CD14-positive monocyte (primary cell): ENCODE results near the gene RPS23. TPM values are rescaled to one million over a fixed set of nuclear protein-coding genes. Genes with fewer than 3 reads are reported as not detected.

Experiments
- DNase-seq, 3 donors: peaks; one replicate each; pipeline ENCODE4 v3.0.0-alpha.2; 2011 to 2022
- H2AFZ ChIP-seq: 2 replicates; pipeline ENCODE4 v1.6.0; 2012; ENCODE audit warnings: mild to moderate bottlenecking, low read depth, low read length, inconsistent platforms; ENCODE audit not compliant: insufficient read depth, poor library complexity, severe bottlenecking
- H3K27ac ChIP-seq, 2 donors: 1 replicate in 1 of 2; 2 replicates in 1 of 2; pipeline ENCODE4 v1.5.1; 2012 to 2013; ENCODE audit warnings: low read length in 2 of 2, control low read depth in 1 of 2, inconsistent platforms in 1 of 2, low read depth in 1 of 2, mild to moderate bottlenecking in 1 of 2
- H3K27me3 ChIP-seq, 2 donors: one replicate each; pipeline versions ENCODE4 v1.6.0 to v1.6.1; 2011 to 2013; ENCODE audit warnings: low read length in 2 of 2; ENCODE audit not compliant: control insufficient read depth in 2 of 2, insufficient read depth in 2 of 2
- H3K36me3 ChIP-seq, 2 donors: replicated peaks in 1 of 2; 1 replicate in 1 of 2; 2 replicates in 1 of 2; pipeline versions ENCODE4 v1.5.1 to v1.6.1; 2012 to 2013; ENCODE audit warnings: low read length in 2 of 2, control low read depth in 1 of 2, inconsistent platforms in 1 of 2, mild to moderate bottlenecking in 1 of 2; ENCODE audit not compliant: insufficient read depth in 2 of 2, control insufficient read depth in 1 of 2
- H3K4me1 ChIP-seq, 2 donors: 1 replicate in 1 of 2; 2 replicates in 1 of 2; pipeline versions ENCODE4 v1.5.1 to v1.6.1; 2012 to 2013; ENCODE audit warnings: low read length in 2 of 2, control low read depth in 1 of 2, inconsistent platforms in 1 of 2, mild to moderate bottlenecking in 1 of 2, moderate library complexity in 1 of 2; ENCODE audit not compliant: insufficient read depth in 2 of 2, control insufficient read depth in 1 of 2
- H3K4me2 ChIP-seq: replicated peaks from 2 replicates; pipeline ENCODE3; 2012; ENCODE audit warnings: low read length, moderate library complexity, mild to moderate bottlenecking; ENCODE audit not compliant: poor library complexity, severe bottlenecking; ENCODE audit errors: extremely low read depth
- H3K4me3 ChIP-seq, 3 experiments: fragments of 200-600 bp in 1 of 3; sonication (generic) in 1 of 3; replicated peaks in 1 of 3; 1 replicate in 2 of 3; 2 replicates in 1 of 3; pipeline ENCODE4 v1.5.1; 2011 to 2013; ENCODE audit warnings: low read length in 3 of 3, mild to moderate bottlenecking in 3 of 3, control low read depth in 2 of 3, low read depth in 2 of 3, inconsistent platforms in 1 of 3, moderate library complexity in 1 of 3
- H3K79me2 ChIP-seq: 2 replicates; pipeline ENCODE4 v1.6.0; 2012; ENCODE audit warnings: mild to moderate bottlenecking, control low read depth, inconsistent platforms, low read length, moderate library complexity; ENCODE audit not compliant: insufficient read depth
- H3K9ac ChIP-seq: 2 replicates; pipeline ENCODE4 v1.6.0; 2017; ENCODE audit warnings: low read length, mild to moderate bottlenecking; ENCODE audit not compliant: insufficient read depth, poor library complexity, severe bottlenecking
- H3K9me3 ChIP-seq, 2 donors: replicated peaks in 1 of 2; 1 replicate in 1 of 2; 2 replicates in 1 of 2; pipeline versions ENCODE4 v1.5.1 to v1.6.1; 2012 to 2013; ENCODE audit warnings: low read length in 2 of 2, control low read depth in 1 of 2; ENCODE audit not compliant: control insufficient read depth in 1 of 2, insufficient read depth in 1 of 2
- H4K20me1 ChIP-seq: 2 replicates; pipeline ENCODE4 v1.6.0; 2012; ENCODE audit warnings: mild to moderate bottlenecking, low read length, control low read depth, moderate library complexity; ENCODE audit not compliant: insufficient read depth
- H3K27ac Mint-ChIP-seq, 7 donors: one replicate each; pipeline ENCODE4 v1.8.0; 2020; ENCODE audit warnings: mild to moderate bottlenecking in 7 of 7, mixed read lengths in 7 of 7, moderate library complexity in 6 of 7, inconsistent platforms in 2 of 7
- H3K27me3 Mint-ChIP-seq, 3 donors: one replicate each; pipeline ENCODE4 v1.8.0; 2021 to 2022; ENCODE audit warnings: low read depth in 3 of 3, mild to moderate bottlenecking in 3 of 3, mixed read lengths in 3 of 3, moderate library complexity in 3 of 3, inconsistent platforms in 1 of 3
- H3K36me3 Mint-ChIP-seq, 2 donors: one replicate each; pipeline ENCODE4 v1.8.0; 2020; ENCODE audit warnings: mixed read lengths in 2 of 2, inconsistent platforms in 1 of 2, mild to moderate bottlenecking in 1 of 2
- H3K4me1 Mint-ChIP-seq: one replicate; pipeline ENCODE4 v1.8.0; 2020; ENCODE audit warnings: mild to moderate bottlenecking, mixed read lengths
- H3K4me3 Mint-ChIP-seq, 2 donors: one replicate each; pipeline ENCODE4 v1.8.0; 2020; ENCODE audit warnings: mild to moderate bottlenecking in 2 of 2, mixed read lengths in 2 of 2, moderate library complexity in 1 of 2
- H3K9me3 Mint-ChIP-seq, 7 donors: one replicate each; pipeline ENCODE4 v1.8.0; 2020 to 2022; ENCODE audit warnings: mixed read lengths in 7 of 7, mild to moderate bottlenecking in 6 of 7, moderate library complexity in 6 of 7, inconsistent platforms in 2 of 7
- CTCF ChIP-seq: fragments of 200-600 bp; IDR thresholded peaks from one replicate; pipeline ENCODE4 v1.8.0; 2022; ENCODE audit warnings: antibody characterized with exemption, mild to moderate bottlenecking
- WGBS: methylation state at CpG from one replicate; pipeline ENCODE4 v1.1.5; 2013; ENCODE audit warnings: missing lambda C conversion rate; ENCODE audit not compliant: insufficient coverage; 5-methylcytosine and 5-hydroxymethylcytosine counted together
- intact Hi-C, 2 donors: fragments of 100-400 bp; cut with micrococcal nuclease; formaldehyde crosslinking; loops; one replicate each; pipeline versions ENCODE4 v1.15.0 to v1.15.1; 2023
- polyA plus RNA-seq, 3 donors: library from polyadenylated mRNA; depleted of rRNA in 1 of 3; unstranded in 2 of 3; stranded (reverse) in 1 of 3; fragments of 300-500 nt in 2 of 3; fragments of >200 nt in 1 of 3; fragmentation: Illumina TruSeq in 2 of 3; gene quantifications; 1 replicate in 2 of 3; 2 replicates in 1 of 3; pipeline ENCODE4 v1.2.3, GENCODE V29; 2012 to 2021

The RPS23 gene
- polyA plus RNA-seq, 3 donors: 1,200 to 3,765 (median 1,267) TPM

- H3K4me2 ChIP-seq: peak overlapping the region; percentile 86
- H3K27me3 Mint-ChIP-seq: peaks cover 0 to 1% (median 0%) of the 10 kb centered on the region in 3 donors
- no peak for DNase-seq
- H3K4me1 Mint-ChIP-seq: peaks cover 18% of the 10 kb centered on the region
- H3K27me3 ChIP-seq: no peaks in the 10 kb centered on the region
- H3K36me3 Mint-ChIP-seq: peaks cover 25 to 29% of the 10 kb centered on the region in 2 donors
- peaks cover 25 to 29% of the 10 kb centered on the region in 2 donors for H3K36me3 ChIP-seq
- peak overlapping the region; percentile 91 to 95 for H3K4me3 Mint-ChIP-seq
- intact Hi-C loops: loop anchor here in 1 of 2 donors (5.0 kb wide), 1 partner anchor 977 kb away; the partner anchor contains the start of gene ZCCHC9
- 73% methylated on average over 7 of the region's 19 CpGs for WGBS
- peak overlapping the region; percentile 89 for H3K9ac ChIP-seq
- H3K9me3 Mint-ChIP-seq: no peaks in the 10 kb centered on the region
- H3K4me3 ChIP-seq: peak overlapping the region; percentile 70 to 87 (median 80)
- H4K20me1 ChIP-seq: no peaks in the 10 kb centered on the region
- peak overlapping the region; percentile 89 to 99 (median 97) for H3K27ac Mint-ChIP-seq
- no peak for TF ChIP-seq CTCF
- peak overlapping the region; percentile 90 for H2AFZ ChIP-seq
- peak overlapping the region; percentile 34 to 86 for H3K27ac ChIP-seq
- H3K4me1 ChIP-seq: peaks cover 16% of the 10 kb centered on the region in 2 donors
- no peaks in the 10 kb centered on the region for H3K9me3 ChIP-seq
- peaks cover 19% of the 10 kb centered on the region for H3K79me2 ChIP-seq
Observed at GRCh38 chr5:82278711-82279370, 687 bp upstream of the RPS23 start.

GRCh38 chr5:82277613-82277986 is 554 bp downstream of the RPS23 start:
- TF ChIP-seq CTCF: no peak
- Histone ChIP-seq H3K79me2 (peaks cover 19% of the 10 kb centered on the region), H4K20me1 (no peaks in the 10 kb centered on the region), H3K36me3 (peaks cover 25 to 36% of the 10 kb centered on the region in 2 donors), H3K9ac (peak overlapping the region; percentile 89), H3K27me3 (no peaks in the 10 kb centered on the region), H3K27ac (peak overlapping the region; percentile 34 to 86), H3K4me2 (peak overlapping the region; percentile 86), H2AFZ (peak overlapping the region; percentile 90), H3K4me3 (peak overlapping the region; percentile 70 to 87 (median 80)), H3K4me1 (peaks cover 16% of the 10 kb centered on the region in 2 donors), H3K9me3 (no peaks in the 10 kb centered on the region)
- peak overlapping the region; percentile 69 to 99 (median 97) for H3K27ac Mint-ChIP-seq
- H3K9me3 Mint-ChIP-seq: no peaks in the 10 kb centered on the region
- intact Hi-C loops: loop anchor here in 1 of 2 donors (5.0 kb wide), 1 partner anchor 975 kb away; the partner anchor contains the start of gene ZCCHC9
- H3K36me3 Mint-ChIP-seq: peaks cover 26 to 38% of the 10 kb centered on the region in 2 donors
- WGBS: 3% methylated on average over 15 of the region's 15 CpGs
- DNase-seq: no peak
- H3K27me3 Mint-ChIP-seq: peaks cover 0 to 1% (median 0%) of the 10 kb centered on the region in 3 donors
- H3K4me1 Mint-ChIP-seq: peaks cover 18% of the 10 kb centered on the region
- peak overlapping the region; percentile 91 to 95 for H3K4me3 Mint-ChIP-seq
